ENCODE data around the gene CFHR3. TPM values are rescaled to one million over a fixed set of nuclear protein-coding genes. Genes with fewer than 3 reads are reported as not detected.
A peak's percentile ranks its signal among the peaks of the same experiment; 100 is the strongest.
"Not testable (repeated sequence)": the region's sequence is repeated elsewhere in the genome, so short reads cannot be mapped to it uniquely, and the experiment has no call there.

The CFHR3 gene
- total and polyA plus RNA-seq, 9 of the 15 experiments (the other 6 are each of a cell fraction or from before 2014, with no cell fraction given): 0.14 to 0.47 (median 0.24) TPM

DNA sequence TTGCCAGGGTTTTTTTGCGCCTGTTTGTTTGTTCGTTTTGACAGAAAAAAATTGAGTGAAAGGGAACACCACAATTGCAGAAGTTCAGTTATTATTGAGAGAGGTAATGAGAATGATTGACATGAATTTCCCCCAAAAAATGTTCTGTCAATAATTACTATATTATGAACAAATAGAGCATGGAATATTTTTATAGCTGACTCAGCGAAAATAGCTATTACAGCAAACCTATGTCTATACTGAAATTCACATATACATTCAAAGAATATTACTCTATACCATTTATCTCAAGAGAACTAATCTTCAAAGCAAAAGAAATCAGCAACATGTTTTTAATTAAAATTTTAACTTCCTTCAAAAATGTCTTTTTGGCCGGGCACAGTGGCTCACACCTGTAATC lies 4.8 kb upstream of the CFHR3 start:
- intact Hi-C loops (cut with micrococcal nuclease); H3K9me1 ChIP-seq (ENCODE audit: control insufficient read depth, insufficient read depth, low read length); H3K9ac ChIP-seq (ENCODE audit: insufficient read depth in 1 of 2, low read depth in 2 of 2, low read length in 2 of 2); H3K36me3 ChIP-seq (ENCODE audit: control insufficient read depth, insufficient read depth, low read length); H2AFZ ChIP-seq (ENCODE audit: low read depth, low read length); CTCF ChIA-PET (ENCODE audit: low intra/inter-chr PET ratio); DNase-seq (ENCODE audit: extremely low read depth in 1 of 4, low spot score in 3 of 4); BruUV-seq (replicated peaks); H3K4me1 ChIP-seq (replicated peaks in 1 of 2; ENCODE audit: control insufficient read depth in 2 of 2, insufficient read depth in 2 of 2, low read length in 2 of 2); H4K20me1 ChIP-seq (replicated peaks; ENCODE audit: control insufficient read depth, insufficient read depth, low read length); H3K9me3 ChIP-seq (replicated peaks; ENCODE audit: control insufficient read depth, insufficient read depth, low read depth, low read length); ATAC-seq; POLR2A ChIA-PET; H3K27ac ChIP-seq (ENCODE audit: extremely low read depth, low read depth, low read length); H3K4me2 ChIP-seq (ENCODE audit: insufficient read depth, low read length); in situ Hi-C loops (cut with MboI); FAIRE-seq; H3K4me3 ChIP-seq; H3K79me2 ChIP-seq (ENCODE audit: control insufficient read depth, insufficient read depth, low read length); H3K27me3 ChIP-seq (ENCODE audit: control insufficient read depth in 2 of 2, insufficient read depth in 2 of 2, low read length in 2 of 2): not testable (repeated sequence)
- no CpG with 5 or more reads among the region's 4 CpGs for WGBS (ENCODE audit: insufficient coverage, low coverage, missing lambda C conversion rate)
- TF ChIP-seq ZNF316 (IDR thresholded peaks at IDR 0.05) (peak; percentile 79), MAFG (tag; conservative IDR thresholded peaks at IDR 0.05) (peak; percentile 62; the same call in 1 of the 2 replicates), MAFF (IDR thresholded peaks at IDR 0.05; ENCODE audit: low read length) (peak; percentile 84), C11orf30 (IDR thresholded peaks at IDR 0.05; ENCODE audit: low read depth) (peak; percentile 50; the same call in 1 of the 2 replicates), MAFK (IDR thresholded peaks at IDR 0.05; ENCODE audit: low read length) (peak; percentile 90)

- FAIRE-seq (no peak), ATAC-seq (no peak), DNase-seq (ENCODE audit: extremely low read depth in 1 of 4, low spot score in 3 of 4) (no peak)
- no peaks in the 10 kb centered on the region for H4K20me1 ChIP-seq (replicated peaks; ENCODE audit: control insufficient read depth, insufficient read depth, low read length)
- POLR2A ChIA-PET: no interaction called here
- CTCF ChIA-PET (ENCODE audit: low intra/inter-chr PET ratio): no interaction called here
- H2AFZ ChIP-seq (ENCODE audit: low read depth, low read length): no peak overlapping the region
- H3K4me3 ChIP-seq: no peak overlapping the region
- H3K27ac ChIP-seq (ENCODE audit: extremely low read depth, low read depth, low read length): no peak overlapping the region
- H3K79me2 ChIP-seq (ENCODE audit: control insufficient read depth, insufficient read depth, low read length): no peaks in the 10 kb centered on the region
- H3K9me1 ChIP-seq (ENCODE audit: control insufficient read depth, insufficient read depth, low read length): no peaks in the 10 kb centered on the region
- H3K9me3 ChIP-seq (replicated peaks; ENCODE audit: control insufficient read depth, insufficient read depth, low read depth, low read length): no peaks in the 10 kb centered on the region
- H3K27me3 ChIP-seq (ENCODE audit: control insufficient read depth in 2 of 2, insufficient read depth in 2 of 2, low read length in 2 of 2): no peaks in the 10 kb centered on the region
- no peak overlapping the region for H3K9ac ChIP-seq (ENCODE audit: insufficient read depth in 1 of 2, low read depth in 2 of 2, low read length in 2 of 2)
- H3K36me3 ChIP-seq (ENCODE audit: control insufficient read depth, insufficient read depth, low read length): no peaks in the 10 kb centered on the region
- BruUV-seq (replicated peaks): no TSS peak
- intact Hi-C loops (cut with micrococcal nuclease) (no loop called here), in situ Hi-C loops (cut with MboI) (no loop called here)
- H3K4me2 ChIP-seq (ENCODE audit: insufficient read depth, low read length): no peak overlapping the region
- WGBS (ENCODE audit: insufficient coverage, low coverage, missing lambda C conversion rate): 0% methylated on average over 1 of the region's 1 CpG
- H3K4me1 ChIP-seq (replicated peaks in 1 of 2; ENCODE audit: control insufficient read depth in 2 of 2, insufficient read depth in 2 of 2, low read length in 2 of 2): no peaks in the 10 kb centered on the region
- no peak for TF ChIP-seq E2F3 (CRISPR knock-in tag; IDR thresholded peaks at IDR 0.05)
- no peak for TF ChIP-seq ZSCAN32 (CRISPR knock-in tag; IDR thresholded peaks at IDR 0.05)
- TF ChIP-seq TAF1 (IDR thresholded peaks at IDR 0.05; ENCODE audit: control insufficient read depth, extremely low read depth, insufficient read depth, low read length, severe bottlenecking): no peak
- TF ChIP-seq REST (IDR thresholded peaks at IDR 0.05; ENCODE audit: borderline replicate concordance): no peak
- no peak for TF ChIP-seq REST (CRISPR knock-in tag; IDR thresholded peaks at IDR 0.05; ENCODE audit: low read depth)
- no peak for TF ChIP-seq ZNF445 (CRISPR knock-in tag; IDR thresholded peaks at IDR 0.05; ENCODE audit: low read depth)
Observed at GRCh38 chr1:196773713-196774112, 927 bp upstream of the CFHR3 start.

Data from K562 (cell line).